RPMI7951 (cell line): Measurements from ENCODE around the gene SLC35F2. TPM values are rescaled to one million over a fixed set of nuclear protein-coding genes. Genes with fewer than 3 reads are reported as not detected.
"Not testable (repeated sequence)": the region's sequence is repeated elsewhere in the genome, so short reads cannot be mapped to it uniquely, and the experiment has no call there.

ENCODE experiments used
- DNase-seq: peaks from one replicate; pipeline ENCODE4 v3.0.0-alpha.2; 2012; ENCODE audit warnings: low read depth
- total RNA-seq: library from RNA; depleted of rRNA; stranded (reverse); fragments of >200 nt; shearing (Covaris generic); gene quantifications from 2 replicates; pipeline ENCODE4 v1.2.3, GENCODE V29; 2014; rRNA removed

The SLC35F2 gene
- total RNA-seq = 36.5 and 43.5 TPM in 2 replicates

- DNase-seq = peak; percentile 76
Measured at GRCh38 chr11:107858217-107859070, at the start of gene SLC35F2. TSS of gene SLC35F2 (minus strand) at chr11:107858787. CDS start at chr11:107858767, 20 bp downstream.

DNA sequence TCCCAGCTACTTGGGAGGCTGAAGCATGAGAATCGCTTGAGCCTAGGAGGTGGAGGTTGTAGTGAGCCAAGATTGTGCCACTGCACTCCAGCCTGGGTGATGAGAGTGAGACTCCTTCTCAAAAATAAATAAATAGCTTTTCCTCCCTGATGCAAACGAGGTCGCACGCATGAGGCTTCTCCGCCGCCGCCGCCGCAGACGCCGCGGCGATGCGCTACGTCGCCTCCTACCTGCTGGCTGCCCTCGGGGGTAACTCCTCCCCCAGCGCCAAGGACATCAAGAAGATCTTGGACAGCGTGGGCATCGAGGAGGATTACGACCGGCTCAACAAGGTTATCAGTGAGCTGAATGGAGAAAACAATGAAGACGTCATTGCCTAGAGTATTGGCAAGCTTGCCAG, 49.6 kb upstream of the SLC35F2 start:
- no peak for DNase-seq

GRCh38 chr11:107898270-107898669, 39.7 kb upstream of the SLC35F2 start:
- peak; percentile 53 for DNase-seq

- DNase-seq = no peak
Measured at GRCh38 chr11:107882095-107882820, 23.7 kb upstream of the SLC35F2 start.

DNA sequence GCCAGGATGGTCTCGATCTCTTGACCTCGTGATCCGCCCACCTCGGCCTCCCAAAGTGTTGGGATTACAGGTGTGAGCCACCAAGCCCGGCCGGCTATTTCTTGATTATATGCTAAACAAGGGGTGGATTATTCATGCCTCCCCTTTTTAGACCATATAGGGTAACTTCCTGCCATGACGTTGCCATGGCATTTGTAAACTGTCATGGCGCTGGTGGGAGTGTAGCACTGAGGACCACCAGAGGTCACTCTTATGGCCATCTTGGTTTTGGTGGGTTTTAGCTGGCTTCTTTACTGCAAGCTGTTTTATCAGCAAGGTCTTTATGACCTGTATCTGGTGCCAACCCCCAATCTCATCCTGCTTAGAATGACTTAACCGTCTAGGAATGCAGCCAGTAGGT, 22.9 kb upstream of the SLC35F2 start:
- not testable (repeated sequence) for DNase-seq

DNA sequence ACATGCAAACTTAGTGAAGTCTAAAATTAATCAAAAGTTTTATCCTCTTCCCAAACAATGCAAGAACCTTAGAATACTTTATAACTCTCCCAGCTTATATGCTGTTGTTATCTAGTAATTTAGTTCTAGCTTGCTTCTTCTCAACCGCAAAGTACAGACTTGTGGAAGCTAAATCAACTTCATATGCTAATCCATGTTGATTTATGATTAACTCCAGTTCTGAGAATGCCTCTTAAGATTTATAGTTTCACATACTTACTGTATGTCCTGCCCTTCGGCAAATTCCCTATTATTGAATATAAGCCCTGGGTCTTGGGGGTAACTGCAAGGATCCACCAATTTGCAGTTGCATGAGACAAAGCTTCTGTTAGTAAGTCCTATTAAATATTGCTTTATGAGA, 17.6 kb upstream of the SLC35F2 start:
- no peak for DNase-seq

- no peak for DNase-seq
Measured at GRCh38 chr11:107864591-107864990, 6.0 kb upstream of the SLC35F2 start.

DNA sequence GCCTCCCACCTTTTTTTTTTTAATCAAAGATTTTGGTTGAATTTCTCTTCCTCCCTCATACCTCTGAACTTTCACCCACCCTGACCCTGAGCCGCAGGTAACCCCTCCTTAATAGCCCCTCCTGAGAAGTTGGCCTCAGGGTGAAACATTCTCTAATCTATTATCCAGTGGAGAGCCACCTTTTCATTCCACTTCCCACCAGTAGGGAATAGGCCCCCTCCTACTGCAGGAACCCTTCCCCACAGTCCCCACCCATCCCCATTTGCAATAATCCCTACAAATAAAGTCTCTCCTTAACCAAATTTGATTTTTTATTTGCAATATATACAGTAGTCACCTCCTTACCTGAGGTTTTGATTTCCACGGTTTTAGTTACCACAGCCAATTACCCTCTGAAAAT, 2.1 kb upstream of the SLC35F2 start:
- DNase-seq = no peak

DNA sequence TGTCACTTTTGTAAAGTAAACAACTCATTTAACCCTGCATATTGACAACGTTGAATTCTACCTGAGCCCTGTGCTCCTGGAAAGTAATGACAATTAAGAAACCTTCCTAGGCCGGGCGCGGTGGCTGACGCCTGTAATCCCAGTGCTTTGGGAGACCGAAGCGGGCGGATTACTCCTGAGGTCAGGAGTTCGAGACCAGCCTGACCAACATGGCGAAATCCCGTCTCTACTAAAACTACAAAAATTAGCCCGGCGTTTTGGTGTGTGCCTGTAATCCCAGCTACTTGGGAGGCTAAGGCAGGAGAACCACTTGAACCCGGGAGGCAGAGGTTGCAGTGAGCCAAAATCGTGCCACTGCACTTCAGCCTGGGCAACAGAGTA, 1.6 kb upstream of the SLC35F2 start:
- not testable (repeated sequence) for DNase-seq

GRCh38 chr11:107859459-107860239, 1.1 kb upstream of the SLC35F2 start:
- peak; percentile 56 for DNase-seq

- DNase-seq = peak; percentile 26
Measured at GRCh38 chr11:107857550-107858216, 904 bp downstream of the SLC35F2 start.

- DNase-seq = peak; percentile 56
Measured at GRCh38 chr11:107856981-107857517, 1.5 kb downstream of the SLC35F2 start.

GRCh38 chr11:107856180-107856980, 2.2 kb downstream of the SLC35F2 start:
- no peak for DNase-seq

DNA sequence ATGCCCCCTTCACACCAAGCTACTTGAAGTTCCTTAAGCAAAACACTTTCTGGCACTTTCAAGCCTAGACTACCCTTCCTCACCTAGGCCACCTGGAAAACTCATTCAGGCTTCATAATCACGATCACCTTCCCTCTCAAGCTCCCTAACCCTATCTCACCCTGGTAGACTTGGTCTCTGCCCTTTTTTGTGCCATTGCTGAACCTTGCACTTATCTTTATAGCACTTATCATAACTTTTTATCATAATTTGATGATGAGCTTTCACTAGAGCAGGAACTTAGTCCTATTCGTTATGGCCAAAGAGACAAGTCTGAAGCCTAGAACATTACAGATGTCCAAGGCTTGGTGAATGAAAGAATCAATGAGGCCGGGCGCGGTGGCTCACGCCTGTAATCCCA, 5.5 kb downstream of the SLC35F2 start:
- no peak for DNase-seq

GRCh38 chr11:107851704-107852310, 6.8 kb downstream of the SLC35F2 start:
- no peak for DNase-seq

DNA sequence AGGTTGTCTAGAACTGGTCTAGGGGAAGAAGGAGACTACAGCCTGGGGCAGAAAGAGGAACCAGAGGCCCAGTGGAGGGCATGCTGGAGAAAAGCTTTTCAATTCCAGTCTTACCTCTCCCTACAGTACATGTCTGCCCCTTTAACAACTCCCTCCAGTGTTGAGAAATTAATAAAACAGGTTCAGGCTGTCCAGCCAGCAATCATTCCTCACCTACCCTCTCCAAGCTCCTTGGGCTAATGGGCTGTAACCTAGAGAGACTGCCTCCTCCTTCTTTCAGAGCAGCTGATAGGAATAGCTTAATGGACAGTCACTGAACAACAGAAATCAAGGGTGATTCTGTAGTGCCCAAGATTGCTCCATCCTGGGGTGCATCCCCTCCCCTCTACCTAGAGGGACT, 8.8 kb downstream of the SLC35F2 start:
- DNase-seq = no peak

- no peak for DNase-seq
Measured at GRCh38 chr11:107848345-107848744, 10.2 kb downstream of the SLC35F2 start.

DNA sequence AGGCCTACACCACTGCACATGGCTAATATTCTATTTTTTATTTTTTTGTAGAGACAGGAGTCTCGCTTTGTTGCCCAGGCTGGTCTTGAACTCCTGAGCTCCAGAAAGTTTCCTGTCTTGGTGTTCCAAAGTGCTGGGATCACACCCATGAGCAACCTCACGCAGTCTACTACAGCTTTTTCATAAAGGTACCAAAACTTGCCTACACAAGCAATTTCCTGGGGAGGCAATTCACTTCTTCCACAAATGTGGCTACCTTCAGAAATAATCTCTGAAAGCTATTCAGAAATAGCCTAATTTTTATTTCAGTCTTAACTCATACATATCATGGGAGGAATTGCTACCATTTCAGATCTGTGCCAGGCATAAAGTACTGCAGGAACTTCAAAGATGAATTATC, 11.4 kb downstream of the SLC35F2 start:
- no peak for DNase-seq

- DNase-seq = peak; percentile 87
Measured at GRCh38 chr11:107844041-107844440, 14.5 kb downstream of the SLC35F2 start.
